AML-193 (cell line): ENCODE data around the gene FADS6.
"Not testable (repeated sequence)": the region's sequence is repeated elsewhere in the genome, so short reads cannot be mapped to it uniquely, and the experiment has no call there.

Source experiments
- DNase-seq, 2 experiments: peaks; one replicate each; lab custom pipeline; 2025; lab: John Stamatoyannopoulos, UW

Gene FADS6

DNA sequence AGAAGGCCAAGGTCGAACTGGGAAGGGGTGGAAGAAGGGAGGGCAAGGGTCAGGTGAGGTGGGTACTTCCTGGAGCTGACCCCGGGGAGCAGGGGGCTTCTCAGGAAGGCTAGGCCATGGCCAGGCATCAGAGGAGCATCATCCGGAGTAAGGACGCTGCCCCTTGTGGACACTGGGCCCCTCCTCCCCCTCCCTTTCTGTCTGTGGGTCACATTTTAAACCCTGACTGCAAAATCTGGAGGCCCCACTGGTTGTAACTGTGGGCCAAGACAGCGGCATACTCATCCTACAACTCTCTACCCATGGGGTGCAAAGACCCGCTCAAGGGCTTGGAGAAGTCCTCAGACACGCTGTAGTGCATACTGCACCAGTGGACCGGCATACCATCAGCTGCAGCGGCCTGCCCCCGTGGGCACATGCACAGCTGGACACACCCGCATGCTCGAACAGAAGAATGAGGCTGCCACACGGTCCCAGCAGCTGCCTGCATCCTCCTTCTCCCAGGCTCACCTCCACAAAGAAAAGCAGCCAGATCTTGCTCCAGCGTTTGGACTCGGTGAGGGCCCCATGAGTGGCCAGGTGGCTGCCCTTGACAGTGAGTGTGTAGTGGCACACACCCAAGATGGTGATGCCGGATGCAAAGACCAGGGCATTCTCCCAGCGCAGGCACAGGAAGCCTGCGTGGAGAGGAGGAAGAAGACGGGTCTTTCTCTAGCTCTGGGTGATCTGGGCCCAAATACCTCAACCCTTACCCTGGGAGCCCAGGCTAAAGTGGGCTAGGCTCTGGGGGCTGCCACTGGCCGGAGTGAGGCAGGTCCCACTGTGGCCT lies 1.2 kb downstream of the FADS6 start:
- DNase-seq, result no peak

DNA sequence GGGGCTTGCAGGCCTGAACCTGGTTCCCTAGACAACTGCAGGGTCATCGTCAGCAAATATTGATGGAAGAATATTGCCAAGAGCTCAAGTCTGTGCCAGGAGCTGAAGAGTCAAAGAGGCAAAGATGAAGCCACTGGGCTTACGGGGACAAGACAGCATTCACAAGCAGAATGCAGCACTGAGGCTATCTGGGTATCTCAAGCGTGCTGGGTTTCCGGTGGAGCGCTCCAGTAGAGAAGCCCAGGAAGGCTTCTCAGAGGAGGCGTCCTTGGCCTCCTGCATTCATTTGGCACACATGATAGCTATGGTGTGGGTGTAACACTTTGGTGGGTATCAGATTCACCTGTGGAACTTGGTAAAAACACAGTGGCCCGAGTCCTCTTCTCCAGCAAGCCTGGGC lies 2.9 kb downstream of the FADS6 start:
- no peak for DNase-seq

DNA sequence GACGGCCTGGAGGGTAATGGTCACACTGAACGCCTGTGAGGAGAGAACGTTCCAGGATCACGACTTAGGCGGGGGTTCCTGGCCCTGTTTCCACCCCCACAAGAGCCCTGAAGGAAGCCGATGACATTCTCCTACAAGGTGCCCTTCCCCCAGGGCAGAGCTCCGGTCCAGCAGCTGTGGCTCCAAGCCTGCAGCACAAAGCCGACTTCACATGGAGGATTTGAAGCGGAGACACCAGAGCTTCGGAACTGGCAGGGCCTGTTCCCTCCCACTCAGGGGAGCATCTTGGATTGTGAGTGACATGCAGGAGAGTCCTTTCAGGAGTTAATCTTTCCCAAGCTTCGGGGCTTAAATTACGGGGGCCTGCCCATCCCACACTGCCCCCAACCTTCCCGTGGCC lies 5.0 kb downstream of the FADS6 start:
- no peak for DNase-seq

DNA sequence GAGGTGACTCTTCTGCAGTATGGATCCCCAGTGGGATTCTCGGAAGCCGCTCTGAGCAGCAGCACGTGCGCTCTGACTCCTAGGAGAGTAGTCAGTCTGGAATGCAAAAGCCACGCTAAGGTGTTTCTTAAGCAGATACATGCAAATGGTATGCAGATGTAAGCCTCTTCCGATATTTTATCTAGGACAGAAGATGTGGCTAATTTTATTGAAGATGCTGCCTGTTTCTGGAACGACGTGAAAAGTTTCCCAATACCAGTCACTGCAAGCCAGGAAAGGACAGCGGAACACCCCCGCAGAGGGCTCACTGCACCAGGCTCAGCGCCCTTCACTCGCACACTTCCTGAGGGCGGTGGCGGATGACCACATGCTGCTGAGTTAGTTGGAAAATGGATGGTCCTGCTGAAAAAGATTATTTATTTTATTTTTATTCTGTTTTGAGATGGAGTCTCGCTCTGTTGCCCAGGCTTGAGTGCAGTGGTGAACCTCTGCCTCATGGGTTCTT lies 10.1 kb downstream of the FADS6 start:
- no peak for DNase-seq

DNA sequence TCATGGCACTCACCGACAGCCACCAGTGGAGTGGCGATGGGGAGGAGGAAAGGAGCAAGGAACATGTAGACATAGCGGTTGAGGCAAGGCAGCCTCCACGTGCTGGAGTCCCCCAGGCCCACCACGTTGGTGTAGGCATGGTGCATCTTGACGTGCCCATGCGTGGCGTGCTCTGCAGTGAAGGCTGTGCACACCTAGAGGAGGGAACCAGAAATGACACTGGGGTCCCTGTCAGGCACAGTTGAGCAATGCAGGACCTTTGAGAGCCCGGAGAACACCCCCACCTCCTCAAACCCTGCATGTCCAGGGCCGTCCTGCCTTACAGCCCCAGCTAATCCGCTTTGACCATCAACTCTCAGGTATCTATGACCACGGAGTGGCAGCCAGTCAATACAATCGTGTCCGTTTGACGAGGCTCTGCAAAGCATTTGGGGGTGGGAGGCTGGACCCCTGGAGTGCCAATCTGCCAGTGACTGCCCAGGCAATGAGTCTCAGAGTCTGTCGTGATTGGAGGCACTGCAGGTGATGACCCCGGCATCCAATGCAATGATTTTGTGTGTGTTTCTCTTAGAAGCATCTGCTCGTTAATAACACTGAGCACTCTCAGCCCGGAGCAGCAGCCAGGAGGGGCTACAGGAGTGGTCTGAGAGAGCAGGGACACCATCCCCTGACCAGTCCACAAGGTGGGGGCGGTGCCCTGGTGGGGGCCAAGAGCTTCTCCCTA lies 10.8 kb downstream of the FADS6 start:
- no peak for DNase-seq

DNA sequence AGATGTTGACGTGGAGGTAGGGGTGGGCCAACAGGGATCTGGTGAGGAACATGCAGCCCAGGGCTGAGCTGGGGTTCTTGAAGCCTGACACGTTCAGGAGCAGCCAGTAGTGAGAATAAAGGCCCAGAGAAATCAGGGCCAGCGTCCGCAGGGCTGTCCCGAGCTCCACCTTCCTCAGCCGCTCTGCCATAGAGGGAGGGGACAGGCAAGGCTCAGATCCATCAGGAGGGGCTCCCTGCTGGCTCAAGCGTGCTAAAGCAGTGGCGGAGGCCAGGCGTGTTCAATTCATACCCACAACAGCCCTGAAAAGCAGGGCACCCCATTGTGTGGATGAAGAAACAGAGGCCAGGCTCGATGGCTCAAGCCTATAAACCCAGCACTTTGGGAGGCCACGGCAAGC lies 12.4 kb downstream of the FADS6 start:
- no peak for DNase-seq

DNA sequence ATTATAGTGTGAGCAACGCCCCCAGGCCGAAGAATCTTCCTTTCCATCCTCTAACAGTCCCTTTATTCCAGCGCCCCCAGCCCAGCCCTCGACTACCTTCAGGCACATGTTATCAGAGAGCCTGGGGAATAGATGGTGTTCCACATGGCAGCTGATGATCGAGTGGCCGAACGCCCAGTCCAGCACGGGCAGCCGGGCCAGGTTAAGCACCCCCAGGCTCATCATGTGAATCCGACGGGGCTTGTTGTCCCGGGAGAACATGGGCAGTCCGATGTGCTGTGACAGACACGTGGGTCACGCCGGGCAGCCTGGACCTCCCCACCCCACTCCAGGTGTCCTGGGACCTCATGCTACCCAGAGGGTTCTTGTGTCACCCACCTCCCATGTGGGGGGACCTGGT lies 14.1 kb downstream of the FADS6 start:
- no peak for DNase-seq

DNA sequence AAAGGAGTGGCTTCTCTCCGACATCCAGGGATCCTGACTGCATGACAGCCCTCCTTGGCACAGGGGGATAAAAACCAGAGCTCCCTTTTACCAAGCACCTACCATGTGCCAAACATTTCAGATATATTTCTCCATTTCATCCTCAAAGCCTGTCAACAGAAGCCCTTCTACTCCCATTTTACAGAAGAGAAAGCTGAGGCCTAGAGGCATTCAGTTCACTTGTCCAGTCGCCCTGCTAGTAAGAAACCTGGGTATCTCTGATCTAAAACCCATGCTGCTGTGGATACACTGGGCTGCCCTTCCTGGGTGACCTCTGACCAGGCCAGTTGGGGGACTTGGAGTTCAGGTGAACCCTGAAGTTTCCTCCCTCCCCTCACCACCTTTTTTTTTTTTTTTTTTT lies 14.8 kb downstream of the FADS6 start:
- no peak for DNase-seq

DNA sequence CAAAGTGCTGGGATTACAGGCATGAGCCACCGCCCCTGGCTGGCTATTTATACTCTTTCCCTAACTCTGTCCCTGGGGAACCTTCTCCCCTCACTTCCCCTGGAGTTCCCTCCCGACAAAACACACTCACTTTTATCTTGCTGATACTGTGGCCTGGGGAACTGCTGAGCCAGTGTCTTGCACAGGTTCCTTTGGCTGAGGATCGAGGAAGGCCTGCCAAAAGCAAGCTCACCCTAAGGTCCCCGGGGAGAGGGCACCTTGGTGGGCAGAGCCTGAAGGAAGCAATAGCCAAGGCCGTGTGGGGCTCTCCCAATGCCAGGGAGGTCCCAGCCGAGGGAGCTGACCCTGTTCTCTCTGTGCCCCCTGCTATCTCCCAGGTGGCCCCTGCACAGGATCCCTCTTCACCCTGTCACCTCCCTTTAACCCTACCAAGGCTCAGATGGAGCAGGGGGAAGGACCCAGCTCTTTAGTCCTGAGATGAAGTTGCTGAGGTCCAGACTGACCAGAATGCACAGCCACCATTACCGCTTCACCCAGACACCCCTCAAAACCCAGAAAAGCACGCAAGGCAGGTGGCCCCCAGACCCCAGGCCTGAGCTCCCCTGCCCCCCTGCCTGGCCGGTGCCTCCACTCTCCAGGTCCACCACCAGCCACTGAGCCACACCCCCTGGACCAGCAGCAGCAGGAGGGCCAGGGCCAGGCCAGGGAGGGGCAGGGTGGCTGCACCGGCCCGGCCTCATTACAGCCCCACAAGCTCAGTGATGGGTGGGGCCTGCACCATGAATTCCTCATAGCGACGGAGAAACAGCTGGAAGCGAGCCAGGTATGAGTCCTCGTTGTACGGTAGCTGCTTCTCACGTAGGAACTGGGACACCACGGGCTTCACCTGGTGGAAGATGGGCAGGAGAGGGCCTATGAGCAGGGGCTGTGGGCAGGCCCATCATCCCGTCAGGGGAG lies 15.6 kb downstream of the FADS6 start:
- no peak for DNase-seq

DNA sequence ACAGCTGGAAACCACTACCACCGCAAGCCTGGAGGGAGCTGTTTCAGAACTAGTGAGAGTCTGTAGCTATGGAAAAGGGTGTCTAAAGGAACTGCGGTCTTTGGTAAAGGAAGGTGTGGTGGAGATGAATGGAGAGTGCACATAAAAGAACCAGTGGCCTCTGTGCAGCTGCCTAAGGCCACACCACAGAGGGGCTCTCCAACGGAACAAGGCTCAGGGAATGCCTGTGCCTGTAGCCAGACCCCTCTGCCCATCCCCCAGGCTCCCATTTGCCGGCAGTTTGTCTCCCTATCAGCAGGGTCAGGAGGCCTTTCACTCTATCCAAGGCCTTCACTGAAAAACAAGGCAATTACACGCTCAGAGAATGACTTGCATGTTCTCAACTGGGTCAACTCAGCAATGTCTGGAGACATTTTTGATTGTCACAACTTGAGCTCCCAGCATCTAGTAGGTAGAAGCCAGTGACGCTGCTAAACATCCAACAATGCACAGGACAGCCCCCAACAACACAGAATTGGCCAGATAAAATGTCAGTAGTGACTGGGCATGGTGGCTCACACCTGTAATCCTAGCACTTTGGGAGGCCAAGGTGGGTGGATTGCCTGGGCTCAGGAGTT lies 17.3 kb downstream of the FADS6 start:
- DNase-seq, result no peak

DNA sequence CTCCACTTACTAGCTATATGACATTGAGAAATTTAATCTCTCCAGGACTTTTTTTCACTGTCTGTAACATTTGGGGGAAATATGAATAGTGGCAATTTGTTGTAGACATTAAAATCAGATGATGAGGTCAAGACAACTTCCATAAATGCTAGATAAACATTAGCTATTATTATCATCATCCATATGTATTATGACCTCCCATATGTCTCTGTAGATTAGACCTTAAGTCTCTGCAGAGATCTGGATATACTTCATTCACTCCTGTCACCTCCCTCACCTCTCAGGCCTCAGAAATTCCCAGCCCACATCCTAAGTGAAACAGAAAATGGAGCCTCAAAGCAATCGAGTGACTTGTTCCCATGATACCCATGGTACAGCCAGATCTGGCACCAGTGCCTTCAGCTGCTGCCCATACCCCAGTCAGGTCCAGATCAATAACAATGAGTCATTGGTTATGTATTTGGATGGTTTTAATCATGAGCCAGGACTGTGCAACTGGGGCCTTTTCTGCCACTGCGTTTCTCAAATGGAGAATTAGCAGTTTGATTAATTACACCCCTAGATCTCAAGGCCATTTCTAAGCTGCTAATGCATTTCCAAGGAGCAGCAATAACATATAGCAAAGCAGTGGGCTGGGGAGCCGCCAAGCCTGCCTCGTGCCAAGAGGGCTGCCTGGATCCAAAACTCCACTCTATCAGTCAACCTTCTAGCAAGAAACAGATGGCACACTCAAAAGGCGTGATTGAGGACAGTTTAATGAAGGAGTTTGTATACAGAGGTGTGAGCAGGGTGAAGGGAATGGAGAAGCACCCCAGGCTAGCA lies 18.1 kb downstream of the FADS6 start:
- DNase-seq, result no peak

DNA sequence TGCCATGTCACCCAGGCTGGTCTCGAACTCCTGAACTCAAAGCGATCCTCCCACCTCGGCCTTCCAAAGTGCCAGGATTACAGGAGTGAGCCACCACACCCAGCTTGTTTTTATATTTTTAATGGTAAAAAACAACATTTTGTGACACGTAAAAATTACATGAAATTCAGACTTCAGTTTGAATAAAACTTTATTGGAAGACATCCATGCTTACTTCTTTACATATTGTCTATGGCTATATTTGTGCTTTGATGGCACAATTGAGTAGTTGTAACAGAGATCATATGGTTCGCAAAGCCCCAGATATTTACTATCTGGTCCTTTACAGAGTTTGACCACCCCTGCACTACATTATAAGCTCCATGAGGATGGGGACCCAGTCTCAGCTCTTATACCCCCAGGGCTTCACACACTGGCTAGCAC lies 18.8 kb downstream of the FADS6 start:
- no peak for DNase-seq

DNA sequence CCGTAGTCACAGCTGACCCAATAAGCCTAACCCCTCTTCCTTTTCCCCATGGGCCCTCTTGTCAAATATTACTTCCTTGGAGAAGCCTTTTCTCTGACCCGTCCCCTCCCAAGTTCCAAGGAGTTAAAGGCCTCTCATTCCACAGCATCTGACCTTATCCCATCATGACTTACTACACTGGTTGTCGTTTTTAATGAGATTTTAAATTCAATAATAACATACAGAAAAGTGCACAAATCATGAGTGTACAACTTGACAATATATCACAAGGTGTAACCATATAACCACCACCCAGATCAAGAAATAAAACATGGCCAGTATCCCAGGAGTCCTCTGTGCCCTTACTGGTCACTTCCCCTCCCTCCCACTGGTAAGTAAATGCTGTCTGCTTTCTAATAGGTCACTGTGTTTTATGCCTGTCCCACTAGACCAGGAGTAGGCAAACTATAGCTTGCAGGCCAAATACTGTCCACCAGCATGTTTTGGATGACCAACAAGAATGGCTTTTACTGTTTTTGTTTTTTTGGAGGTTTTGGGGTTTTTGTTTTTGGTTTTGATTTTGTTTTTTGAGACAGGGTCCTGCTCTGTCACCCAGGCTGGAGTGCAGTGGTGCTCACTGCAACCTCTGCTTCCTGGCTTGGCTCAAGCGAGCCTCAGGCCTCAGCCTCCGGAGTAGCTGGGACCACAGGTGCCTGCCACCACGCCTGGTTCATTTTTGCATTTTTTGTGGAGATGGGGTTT lies 19.4 kb downstream of the FADS6 start:
- peak; percentile 78 to 79 for DNase-seq

DNA sequence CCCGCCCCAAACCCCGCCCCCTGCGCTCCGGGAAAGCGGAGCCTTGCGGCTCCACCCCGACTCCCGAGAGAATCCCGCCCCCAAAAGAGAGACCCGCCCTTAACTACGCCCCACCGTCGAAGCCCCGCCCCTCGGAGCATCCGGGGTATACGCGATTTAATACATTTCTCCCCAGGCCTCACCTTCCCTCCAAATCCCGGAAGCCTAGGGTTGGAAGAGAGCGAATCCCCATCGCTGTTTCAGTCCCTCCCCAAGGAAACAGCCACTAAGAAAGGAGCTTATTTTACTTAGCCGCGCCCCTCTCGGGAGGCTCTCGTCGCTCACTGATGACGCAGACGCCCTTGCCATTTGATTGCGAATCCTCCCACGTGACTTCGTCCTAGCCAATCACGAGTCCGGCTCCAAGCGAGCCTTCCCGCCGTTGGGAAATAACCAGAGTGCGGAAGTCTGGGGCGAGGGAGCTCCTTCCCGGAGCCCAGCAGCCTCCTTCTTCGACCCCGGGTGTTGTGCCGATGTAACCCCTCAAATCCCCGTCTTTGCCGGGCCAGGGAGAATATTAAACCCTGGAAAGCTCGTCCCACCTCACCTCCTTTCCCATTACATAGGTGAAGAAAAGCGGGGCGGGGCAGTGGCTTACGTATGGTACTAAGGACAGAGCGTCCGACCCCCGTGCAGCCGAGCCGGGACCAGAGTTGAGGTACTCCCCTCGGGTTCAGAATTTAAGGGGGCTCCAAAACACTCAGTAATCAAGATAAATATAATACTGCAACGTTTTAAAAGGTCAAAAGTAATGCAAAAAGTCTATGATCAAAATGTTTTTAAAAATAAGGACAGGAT lies 20.2 kb downstream of the FADS6 start:
- DNase-seq, result peak; percentile 100

DNA sequence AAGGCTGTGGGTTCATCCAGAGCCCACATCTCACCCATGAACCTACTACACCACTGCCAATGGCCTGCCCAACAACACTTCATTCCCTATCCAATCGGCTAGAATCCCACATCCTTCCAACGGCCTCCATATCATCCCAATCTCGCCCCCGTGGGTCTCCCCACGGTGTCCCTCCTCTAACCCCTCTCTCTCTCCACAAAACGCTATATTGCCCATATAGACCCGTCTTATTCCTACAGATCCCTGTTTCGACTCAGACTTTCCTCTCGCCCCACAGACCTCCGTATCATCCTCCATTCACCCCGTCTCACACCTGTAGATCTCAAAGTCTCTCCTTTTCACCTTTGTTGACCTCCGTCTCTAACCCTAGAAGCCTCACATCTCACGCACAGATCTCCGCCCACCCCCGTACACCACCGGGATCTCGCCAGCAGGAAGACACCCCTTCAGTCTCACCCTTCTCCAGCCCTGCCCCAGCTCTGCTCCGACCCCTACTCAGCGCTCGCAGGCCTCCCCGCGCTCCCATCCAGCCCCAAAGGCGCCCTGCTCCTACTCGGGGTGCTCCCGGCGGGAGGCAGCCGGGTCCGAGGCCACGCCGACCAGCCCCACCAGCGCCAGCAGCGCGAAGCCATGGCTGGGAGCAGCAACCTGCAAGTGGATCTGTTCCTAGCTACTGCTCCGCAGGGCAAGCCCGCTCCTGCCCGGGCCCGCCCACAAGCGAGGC lies 21.0 kb downstream of the FADS6 start, which contains the start of gene FDXR:
Gene FDXR, minus strand, starts transcription at position 682 of the 724 bp plus-strand sequence. Its CDS starts 50 bp downstream, at position 632.
- no peak for DNase-seq

DNA sequence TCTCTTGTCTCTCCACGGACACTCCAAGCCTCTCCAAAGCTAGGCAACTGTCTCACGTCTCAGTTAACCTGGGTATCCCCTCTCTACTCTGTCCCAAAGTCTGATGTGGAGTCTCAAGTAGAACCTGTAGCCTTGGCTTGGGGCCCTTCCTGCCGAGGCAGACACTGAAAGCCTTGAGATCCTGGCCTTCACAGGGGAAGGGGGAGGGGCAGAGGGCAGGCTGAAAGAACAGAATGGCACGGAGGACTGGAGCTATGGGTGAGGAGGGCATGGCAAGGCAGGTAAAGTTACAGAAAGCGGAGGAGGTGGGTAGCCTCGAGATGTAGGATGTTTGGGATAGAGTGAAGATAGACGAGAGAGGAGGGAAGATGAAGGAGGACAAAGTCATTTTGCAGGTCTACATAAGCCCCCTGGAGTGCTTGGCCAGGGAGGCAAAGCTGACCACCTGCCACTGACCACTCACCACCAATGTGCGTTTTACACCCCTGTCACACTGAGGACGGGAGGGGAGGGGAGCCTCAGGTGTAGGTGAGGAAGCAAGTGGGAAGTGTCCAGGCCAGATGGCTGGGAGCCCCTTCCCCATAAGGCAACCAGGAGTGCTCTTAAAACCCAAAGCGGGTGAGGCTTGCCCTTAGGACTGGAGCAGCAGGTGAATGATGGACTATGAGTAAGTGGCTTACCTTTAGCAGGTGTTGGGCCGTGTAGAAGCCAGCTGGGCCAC lies 21.9 kb downstream of the FADS6 start:
- no peak for DNase-seq

DNA sequence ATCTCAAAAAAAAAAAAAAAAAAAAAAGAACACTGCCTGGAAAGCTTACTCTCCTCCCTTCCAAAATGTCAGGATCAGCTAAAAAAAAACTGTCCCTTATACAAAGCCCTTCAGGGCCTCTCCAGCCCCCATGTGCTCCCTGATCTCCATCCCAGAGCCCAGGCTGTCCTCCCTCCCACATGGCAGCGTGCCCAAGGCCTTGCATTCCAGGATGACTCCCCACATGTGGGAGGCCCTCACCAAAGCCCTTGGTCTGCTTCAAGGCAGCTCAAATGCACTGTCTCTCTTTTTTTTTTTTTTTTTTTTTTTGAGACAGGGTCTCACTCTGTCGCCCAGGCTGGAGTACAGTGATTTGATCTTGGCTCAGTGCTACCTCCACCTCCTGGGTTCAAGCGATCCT lies 22.9 kb downstream of the FADS6 start:
- DNase-seq, result no peak

DNA sequence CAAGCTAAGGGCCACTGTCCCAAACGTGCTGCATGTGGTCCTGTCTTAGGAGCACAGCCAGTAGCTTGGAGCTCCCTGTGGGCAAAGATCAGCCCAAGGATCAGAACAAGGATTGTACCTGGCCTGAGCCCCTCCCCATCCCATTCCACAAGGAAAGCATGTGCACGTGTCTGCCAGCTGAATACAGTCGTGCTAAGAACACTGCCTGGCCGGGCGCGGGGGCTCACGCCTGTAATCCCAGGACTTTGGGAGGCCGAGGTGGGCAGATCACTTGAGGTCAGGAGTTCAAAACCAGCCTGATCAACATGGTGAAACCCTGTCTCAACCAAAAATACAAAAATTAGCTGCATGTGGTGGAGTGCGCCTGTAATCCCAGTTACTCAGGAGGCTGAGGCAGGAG lies 23.4 kb downstream of the FADS6 start:
- DNase-seq, result not testable (repeated sequence)
